ELF-1 (cell line): ENCODE measurements around the gene RNF166.

Experiments
- DNase-seq: peaks from one replicate; pipeline ENCODE4 v3.0.0-alpha.2; 2016; ENCODE audit warnings: low read depth, low spot score

RNF166 gene, protein sequence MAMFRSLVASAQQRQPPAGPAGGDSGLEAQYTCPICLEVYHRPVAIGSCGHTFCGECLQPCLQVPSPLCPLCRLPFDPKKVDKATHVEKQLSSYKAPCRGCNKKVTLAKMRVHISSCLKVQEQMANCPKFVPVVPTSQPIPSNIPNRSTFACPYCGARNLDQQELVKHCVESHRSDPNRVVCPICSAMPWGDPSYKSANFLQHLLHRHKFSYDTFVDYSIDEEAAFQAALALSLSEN

GRCh38 chr16:88706229-88706964 is at the start of gene RNF166, which contains the start of gene CTU2:
RNF166 (minus strand) TSS chr16:88706408; CDS start chr16:88706325, 83 bp downstream.
CTU2 (plus strand) TSS chr16:88706503; CDS start chr16:88706531, 28 bp downstream.
- DNase-seq = peak; percentile 90

DNA sequence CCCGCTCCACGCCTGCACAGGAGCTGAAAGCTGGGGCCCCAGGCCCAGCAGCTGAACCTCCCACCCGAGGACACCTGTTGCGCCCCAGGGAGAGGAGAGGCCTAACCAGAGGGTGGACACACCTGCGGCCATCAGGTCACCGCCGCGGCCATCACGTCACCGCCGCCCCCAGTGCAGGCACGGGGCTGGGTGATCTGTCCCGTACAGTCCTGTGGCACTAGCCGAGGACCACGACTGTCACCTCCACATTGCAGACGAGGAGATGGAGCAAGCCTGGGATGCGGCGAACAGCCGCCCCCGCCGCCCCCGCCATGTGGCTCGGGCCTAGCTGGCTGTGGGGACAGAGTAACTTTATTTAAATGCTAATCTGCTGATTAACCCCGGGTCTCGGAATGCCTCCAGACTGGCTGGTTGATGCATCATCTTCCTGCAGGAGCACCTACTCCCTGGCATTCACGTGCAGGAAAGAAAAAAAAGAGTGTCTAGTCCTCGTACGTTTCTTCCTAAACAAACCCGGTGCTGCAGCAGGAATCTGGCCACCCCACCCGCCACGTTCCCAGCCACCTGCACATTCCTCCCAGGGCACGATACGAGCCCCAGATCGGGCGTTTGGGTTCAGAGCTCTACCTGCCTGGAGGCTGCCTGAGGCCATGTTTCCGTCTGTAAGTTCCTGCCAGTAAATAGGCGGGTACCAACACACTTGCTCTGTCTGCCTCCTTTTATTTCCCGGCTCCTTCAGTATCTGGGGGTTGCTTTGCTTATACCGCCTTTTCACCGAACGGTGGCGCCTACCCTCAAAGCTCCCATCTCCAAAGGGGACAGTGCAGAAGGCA is 48.9 kb upstream of the RNF166 start:
- peak; percentile 57 for DNase-seq

- no peak for DNase-seq
Observed at GRCh38 chr16:88754109-88754911, 48.1 kb upstream of the RNF166 start.

DNA sequence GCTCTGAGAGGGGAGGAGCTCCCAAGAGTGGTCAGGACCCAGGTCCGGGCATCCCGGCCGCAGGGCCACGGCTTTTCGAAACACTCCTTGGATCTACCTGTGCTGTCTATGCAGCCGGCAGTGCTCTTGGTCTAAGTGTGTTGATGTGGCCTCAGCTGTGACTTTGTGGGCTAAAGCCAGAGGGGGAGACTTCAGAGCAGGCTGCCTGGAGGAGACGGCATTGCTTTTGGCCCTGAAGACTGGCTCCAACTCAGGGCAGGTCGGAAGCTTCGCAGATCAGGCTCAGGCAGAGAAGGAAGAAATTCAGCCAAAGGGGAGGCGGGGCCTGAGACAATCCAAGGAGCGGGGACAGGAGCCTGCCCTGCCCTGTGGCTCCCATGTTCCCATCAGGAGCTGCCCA is 47.4 kb upstream of the RNF166 start:
- no peak for DNase-seq

DNA sequence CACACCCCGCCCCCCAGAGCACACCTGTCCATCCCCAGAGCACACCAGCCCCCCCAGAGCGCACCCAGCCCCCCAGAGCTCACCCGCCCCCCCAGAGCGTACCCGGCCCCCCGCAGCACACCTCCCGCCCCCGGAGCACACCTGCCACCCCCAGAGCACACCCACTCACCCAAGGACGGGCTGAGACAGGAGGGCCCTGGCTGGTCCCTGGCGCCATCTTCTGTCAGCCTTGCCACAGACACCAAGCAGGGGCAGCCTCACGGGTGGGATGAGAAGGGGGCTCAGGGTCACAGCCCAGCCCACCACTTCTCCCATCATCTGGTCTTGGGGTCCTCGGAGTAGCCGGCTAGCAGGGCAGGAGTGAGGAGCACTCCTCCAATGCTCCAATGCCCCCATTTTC is 47.0 kb upstream of the RNF166 start:
- DNase-seq = no peak

GRCh38 chr16:88752386-88753002 is 46.3 kb upstream of the RNF166 start:
- DNase-seq = no peak

DNA sequence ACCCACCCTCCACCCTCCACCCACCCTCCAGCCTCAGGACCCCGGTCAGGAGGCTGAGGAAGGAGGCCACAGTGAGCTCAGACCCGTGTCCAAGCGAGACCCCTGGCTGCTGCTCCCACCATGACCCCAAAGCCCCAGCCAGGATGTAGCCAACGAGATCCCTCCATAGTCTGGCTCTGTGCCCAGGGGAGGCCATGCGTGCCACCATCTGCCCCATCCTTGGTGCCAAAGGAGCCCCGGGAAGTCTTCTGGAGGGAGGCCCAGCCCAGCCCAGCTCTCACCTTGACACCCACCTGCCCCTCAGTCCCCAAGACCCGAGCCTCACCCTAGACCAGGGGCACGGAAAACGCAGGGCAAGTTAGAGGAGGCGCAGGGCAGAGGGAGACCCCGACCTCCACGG is 44.6 kb upstream of the RNF166 start:
- no peak for DNase-seq

GRCh38 chr16:88749358-88749757 is 43.1 kb upstream of the RNF166 start:
- DNase-seq = no peak

DNA sequence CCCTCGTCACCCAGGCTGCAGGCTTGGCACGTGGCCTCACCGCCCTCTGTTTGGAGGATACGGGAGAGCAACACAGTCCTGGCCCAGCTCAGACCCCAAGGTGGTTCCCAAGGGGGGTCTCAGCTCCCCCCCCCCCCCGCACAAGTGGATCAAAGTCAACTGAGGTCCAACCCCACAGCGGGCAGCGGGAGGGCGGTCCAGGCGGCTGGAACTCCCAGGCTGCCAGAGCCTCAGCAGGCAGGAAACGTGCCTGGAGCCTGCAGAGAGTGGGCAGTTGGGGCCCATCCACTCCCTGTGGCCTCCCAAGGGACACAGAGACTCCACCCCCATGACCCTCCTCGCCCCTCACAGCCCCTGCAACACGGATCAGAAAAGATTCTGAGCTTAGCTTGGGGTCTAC is 42.2 kb upstream of the RNF166 start:
- DNase-seq = no peak

DNA sequence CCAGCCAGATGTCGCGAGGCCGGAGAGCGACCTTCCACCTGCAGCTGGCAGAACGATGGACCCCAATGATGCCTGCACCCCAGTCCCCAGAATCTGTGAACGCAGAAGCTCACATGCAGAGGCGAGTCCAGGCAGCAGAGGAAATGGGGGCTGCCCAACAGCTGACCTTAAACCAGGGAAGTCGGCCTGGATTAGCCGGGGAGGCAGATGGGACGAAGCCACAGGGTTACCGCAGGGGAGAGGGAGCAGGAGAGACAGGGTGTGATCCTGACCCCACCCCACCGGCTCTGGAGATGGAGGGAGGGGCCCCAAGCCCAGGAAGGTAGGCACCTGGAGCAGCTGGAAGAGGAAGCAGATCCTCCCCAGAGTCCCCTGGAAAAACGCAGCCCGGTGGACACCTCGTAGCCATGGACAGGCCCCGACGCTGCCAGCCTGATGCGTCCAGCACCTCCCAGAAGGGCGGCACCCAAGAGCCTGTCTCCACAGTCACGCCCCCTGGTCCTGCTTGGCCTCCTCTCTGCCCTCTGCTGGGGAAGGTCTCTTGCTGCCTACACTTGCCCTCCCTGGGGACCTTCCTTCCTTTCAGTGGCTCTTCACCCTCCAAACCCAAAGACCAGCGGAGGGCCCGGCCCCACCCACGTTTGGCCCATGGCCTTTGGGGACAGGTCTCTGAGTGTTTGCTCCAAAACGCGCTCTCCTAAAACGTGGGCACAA is 41.5 kb upstream of the RNF166 start:
- peak; percentile 82 for DNase-seq

DNA sequence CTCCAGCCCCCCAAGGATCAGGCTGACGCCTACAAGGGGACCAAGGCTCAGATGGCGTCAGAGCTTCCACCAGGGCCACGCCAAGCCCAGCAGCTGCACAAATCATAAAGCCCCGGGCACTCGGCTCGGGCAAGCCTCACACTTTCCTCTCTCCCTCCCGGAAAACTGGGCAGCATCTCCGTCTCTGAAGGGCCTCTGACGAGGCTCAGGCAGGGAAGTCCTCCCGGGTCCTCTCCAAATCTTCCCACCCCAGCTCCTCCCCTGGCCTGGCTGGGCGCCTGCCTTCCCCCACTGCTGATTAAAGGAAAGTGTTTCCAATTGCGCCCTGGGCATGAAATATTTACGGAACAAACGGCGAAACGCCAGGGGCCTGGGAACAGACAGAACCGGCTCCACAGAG is 40.3 kb upstream of the RNF166 start:
- no peak for DNase-seq

- DNase-seq = no peak
Observed at GRCh38 chr16:88744577-88745521, 38.6 kb upstream of the RNF166 start.

DNA sequence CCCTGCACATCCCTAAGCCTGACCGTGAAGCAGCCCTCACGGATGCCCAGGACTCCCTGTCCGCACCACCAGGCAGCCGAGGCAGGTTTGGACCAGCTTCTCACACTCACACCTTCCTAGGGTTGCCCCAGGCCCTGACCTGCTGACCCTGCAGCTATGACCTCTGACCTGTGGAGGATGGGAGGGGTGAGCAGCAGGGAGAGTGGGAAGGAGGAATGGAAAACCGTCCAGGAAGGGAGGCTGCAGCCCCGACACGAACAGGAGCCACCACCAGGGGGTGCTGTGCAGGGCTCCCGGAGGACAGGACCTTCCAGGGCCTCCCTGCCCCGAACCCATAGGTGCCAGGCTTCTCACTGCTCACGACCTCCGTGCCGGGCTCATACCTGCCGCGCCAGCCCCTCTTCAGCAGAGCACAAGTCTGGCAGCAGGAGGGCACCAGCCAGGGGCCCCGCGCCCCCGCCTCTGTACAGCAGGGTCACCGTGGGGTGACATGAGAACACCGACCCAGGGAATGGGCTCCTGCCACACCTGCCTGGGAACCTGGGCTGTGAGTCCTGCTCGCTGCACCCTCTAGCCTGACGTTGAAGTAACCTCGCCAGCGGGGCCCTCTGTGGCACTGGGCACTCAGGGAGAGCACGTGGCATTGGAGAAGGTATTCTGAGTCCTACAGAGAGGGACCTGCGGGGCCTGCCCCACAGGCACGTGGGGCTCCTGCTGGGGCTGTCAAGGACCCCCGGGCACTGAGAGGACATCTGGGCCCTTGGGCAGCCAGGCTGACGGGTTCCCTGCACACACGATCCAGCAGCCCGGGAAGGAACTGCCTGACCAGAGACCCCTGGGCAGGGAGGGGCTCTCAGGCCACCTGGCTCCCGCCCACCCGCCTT is 37.7 kb upstream of the RNF166 start:
- peak; percentile 93 for DNase-seq

GRCh38 chr16:88742896-88743605 is 36.8 kb upstream of the RNF166 start:
- DNase-seq = no peak

DNA sequence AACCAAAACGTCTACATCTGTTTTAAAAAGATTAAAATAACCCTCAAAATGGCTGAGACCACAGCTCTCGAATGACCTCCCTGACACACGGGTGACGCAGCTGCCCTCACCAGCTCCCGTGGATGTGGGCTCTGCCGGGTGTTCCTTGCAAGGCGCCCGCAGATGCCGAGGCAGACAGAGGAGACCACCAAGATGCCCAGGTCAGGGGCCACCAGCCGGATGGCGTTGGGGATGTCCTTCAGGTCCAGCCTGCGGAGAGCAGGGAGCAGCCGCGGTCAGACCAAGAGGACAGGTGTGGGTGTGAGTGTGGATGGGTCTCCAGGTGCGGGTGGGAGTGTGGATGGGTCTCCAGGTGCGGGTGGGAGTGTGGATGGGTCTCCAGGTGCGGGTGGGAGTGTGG is 35.2 kb upstream of the RNF166 start:
- DNase-seq = no peak

GRCh38 chr16:88740727-88741055 is 34.5 kb upstream of the RNF166 start:
- DNase-seq = no peak

GRCh38 chr16:88739977-88740726 is 33.9 kb upstream of the RNF166 start:
- DNase-seq = no peak
